ENCODE results near the gene HABP4.

Gene HABP4

GRCh38 chr9:96476591-96476990, 26.6 kb downstream of the HABP4 start:
- TF ChIP-seq FOXP2 (optimal IDR thresholded peaks at IDR 0.05; ENCODE audit: borderline replicate concordance, extremely low read depth, extremely low read length, insufficient read depth): no peak
- TF ChIP-seq REST (IDR thresholded peaks at IDR 0.05; ENCODE audit: insufficient read depth in 1 of 2, low read depth in 2 of 2, low read length in 2 of 2): no peak
- TF ChIP-seq TAF1 (IDR thresholded peaks at IDR 0.05; ENCODE audit: borderline replicate concordance, insufficient read depth, low read length): no peak
- TF ChIP-seq POLR2AphosphoS5 (IDR thresholded peaks at IDR 0.05; ENCODE audit: low read depth, low read length): no peak
- no peak for TF ChIP-seq SIN3A (IDR thresholded peaks at IDR 0.05; ENCODE audit: borderline replicate concordance, insufficient read depth, low read length)

- TF ChIP-seq POLR2AphosphoS5 (IDR thresholded peaks at IDR 0.05; ENCODE audit: low read depth, low read length) (no peak), TAF1 (IDR thresholded peaks at IDR 0.05; ENCODE audit: borderline replicate concordance, insufficient read depth, low read length) (no peak), FOXP2 (optimal IDR thresholded peaks at IDR 0.05; ENCODE audit: borderline replicate concordance, extremely low read depth, extremely low read length, insufficient read depth) (no peak), SIN3A (IDR thresholded peaks at IDR 0.05; ENCODE audit: borderline replicate concordance, insufficient read depth, low read length) (no peak), REST (IDR thresholded peaks at IDR 0.05; ENCODE audit: insufficient read depth in 1 of 2, low read depth in 2 of 2, low read length in 2 of 2) (no peak)
Measured at GRCh38 chr9:96478829-96479371, 28.9 kb downstream of the HABP4 start.

GRCh38 chr9:96480736-96481135, 30.8 kb downstream of the HABP4 start:
- no peak for TF ChIP-seq FOXP2 (optimal IDR thresholded peaks at IDR 0.05; ENCODE audit: borderline replicate concordance, extremely low read depth, extremely low read length, insufficient read depth)

- TF ChIP-seq REST (IDR thresholded peaks at IDR 0.05; ENCODE audit: insufficient read depth in 1 of 2, low read depth in 2 of 2, low read length in 2 of 2): no peak
- TF ChIP-seq SIN3A (IDR thresholded peaks at IDR 0.05; ENCODE audit: borderline replicate concordance, insufficient read depth, low read length): no peak
- TF ChIP-seq POLR2AphosphoS5 (IDR thresholded peaks at IDR 0.05; ENCODE audit: low read depth, low read length): no peak
- TF ChIP-seq FOXP2 (optimal IDR thresholded peaks at IDR 0.05; ENCODE audit: borderline replicate concordance, extremely low read depth, extremely low read length, insufficient read depth): no peak
- TF ChIP-seq TAF1 (IDR thresholded peaks at IDR 0.05; ENCODE audit: borderline replicate concordance, insufficient read depth, low read length): no peak
Measured at GRCh38 chr9:96482476-96482875, 32.5 kb downstream of the HABP4 start.

GRCh38 chr9:96483197-96483596, 33.2 kb downstream of the HABP4 start:
- TF ChIP-seq FOXP2 (optimal IDR thresholded peaks at IDR 0.05; ENCODE audit: borderline replicate concordance, extremely low read depth, extremely low read length, insufficient read depth) (no peak), SIN3A (IDR thresholded peaks at IDR 0.05; ENCODE audit: borderline replicate concordance, insufficient read depth, low read length) (no peak), REST (IDR thresholded peaks at IDR 0.05; ENCODE audit: insufficient read depth in 1 of 2, low read depth in 2 of 2, low read length in 2 of 2) (no peak), TAF1 (IDR thresholded peaks at IDR 0.05; ENCODE audit: borderline replicate concordance, insufficient read depth, low read length) (no peak), POLR2AphosphoS5 (IDR thresholded peaks at IDR 0.05; ENCODE audit: low read depth, low read length) (no peak)

Data from PFSK-1 (cell line).